Caki2 (cell line): ENCODE data around the gene KLHDC7B. TPM values are rescaled to one million over a fixed set of nuclear protein-coding genes. Genes with fewer than 3 reads are reported as not detected.

Experiments used
- DNase-seq: peaks from one replicate; pipeline ENCODE4 v3.0.0-alpha.2; 2015; ENCODE audit warnings: low read depth
- in situ Hi-C: cut with HindIII; loops from 2 replicates; pipeline ENCODE4 v1.10.0; 2016; ENCODE audit warnings: low sequenced_read_pairs, low pct_unique_long_range_greater_than_20kb, mixed read lengths
- total RNA-seq: library from RNA; depleted of rRNA; stranded (reverse); fragments of >200 nt; shearing (Covaris generic); gene quantifications from 2 replicates; pipeline ENCODE4 v1.2.3, GENCODE V29; 2014; ENCODE audit warnings: low replicate concordance

The KLHDC7B gene
- total RNA-seq, 1 experiment from 2014 or later, result not detected

DNA sequence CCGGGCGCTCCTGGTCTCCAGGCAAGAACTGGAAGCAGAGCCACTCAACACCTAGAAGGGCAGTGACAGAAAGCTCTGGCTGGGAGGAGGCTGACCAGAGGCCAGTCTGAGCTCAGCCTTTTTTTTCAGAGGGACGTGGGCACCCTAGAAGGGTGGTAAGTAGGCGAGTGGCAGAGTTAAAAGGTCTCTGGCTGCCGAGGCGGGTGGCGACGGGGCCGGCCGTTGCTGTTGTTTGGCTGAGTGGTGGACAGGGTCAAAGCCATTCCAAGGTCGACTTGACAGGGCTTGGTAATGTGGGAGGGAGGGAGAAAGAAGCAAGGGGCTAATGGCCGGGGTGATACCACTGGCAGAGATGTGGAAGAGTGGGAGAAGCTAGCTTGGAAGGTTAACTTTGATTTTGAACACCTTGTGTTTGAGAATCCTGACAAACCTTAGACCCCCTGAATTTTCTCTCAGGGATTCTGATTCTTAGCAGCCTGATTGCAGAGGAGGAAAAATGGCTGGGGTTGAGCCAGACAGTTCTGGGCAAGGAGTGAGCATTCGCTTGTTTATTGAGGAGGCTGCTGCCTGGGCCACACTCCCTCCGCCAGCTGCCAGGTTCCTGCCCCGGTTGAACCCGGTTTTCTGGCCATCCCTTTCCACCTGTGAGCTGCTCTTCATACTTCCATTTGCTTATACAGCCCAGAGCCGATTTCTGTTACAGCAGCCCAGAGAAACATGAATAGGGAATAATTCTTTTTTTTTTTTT lies 17.9 kb downstream of the KLHDC7B start:
- DNase-seq, result no peak
- in situ Hi-C loops, result no loop called here

DNA sequence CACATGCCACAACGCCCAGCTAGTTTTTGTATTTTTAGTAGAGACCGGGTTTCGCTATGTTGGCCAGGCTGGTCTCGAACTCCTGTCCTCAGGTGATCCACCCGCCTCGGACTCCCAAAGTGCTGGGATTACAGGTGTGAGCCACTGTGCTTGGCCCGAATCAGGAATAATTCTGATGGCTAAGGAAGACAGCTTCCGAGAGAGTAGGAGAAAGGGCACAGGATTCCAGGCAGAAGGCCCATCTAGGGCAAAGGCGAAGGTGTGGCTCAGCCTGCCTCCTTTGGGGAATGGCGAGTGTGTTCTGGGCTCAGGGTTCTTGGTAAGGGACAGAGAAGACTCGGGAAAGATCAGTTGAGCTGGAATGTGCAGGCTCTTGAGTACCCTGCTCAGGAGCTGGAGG lies 18.6 kb downstream of the KLHDC7B start:
- in situ Hi-C loops, result no loop called here
- no peak for DNase-seq

GRCh38 chr22:50567721-50568252 lies 22.1 kb downstream of the KLHDC7B start:
- in situ Hi-C loops, result no loop called here
- DNase-seq, result no peak

GRCh38 chr22:50568626-50569025 lies 22.9 kb downstream of the KLHDC7B start:
- in situ Hi-C loops, result no loop called here
- no peak for DNase-seq

DNA sequence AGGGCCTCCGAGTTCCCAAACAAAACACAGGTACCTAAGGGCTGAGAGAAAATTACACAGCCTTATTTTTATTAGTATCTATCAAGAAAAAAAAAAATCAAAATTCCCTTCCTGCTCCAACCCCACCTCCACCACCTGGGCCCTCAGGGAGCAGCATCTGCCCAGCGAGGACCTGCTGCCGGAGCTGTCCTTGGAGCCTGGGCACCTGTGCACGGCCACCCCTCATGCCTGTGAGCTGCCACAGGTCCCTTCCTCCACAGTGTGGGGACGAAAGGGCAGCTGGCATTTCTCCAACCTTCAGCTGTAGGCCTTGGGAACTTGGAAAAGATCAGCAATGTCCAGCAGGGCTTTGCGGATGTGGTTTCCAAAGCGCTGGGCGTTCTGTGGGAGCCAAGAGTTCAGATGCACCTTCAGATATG lies 23.4 kb downstream of the KLHDC7B start:
- in situ Hi-C loops, result no loop called here
- DNase-seq, result no peak

DNA sequence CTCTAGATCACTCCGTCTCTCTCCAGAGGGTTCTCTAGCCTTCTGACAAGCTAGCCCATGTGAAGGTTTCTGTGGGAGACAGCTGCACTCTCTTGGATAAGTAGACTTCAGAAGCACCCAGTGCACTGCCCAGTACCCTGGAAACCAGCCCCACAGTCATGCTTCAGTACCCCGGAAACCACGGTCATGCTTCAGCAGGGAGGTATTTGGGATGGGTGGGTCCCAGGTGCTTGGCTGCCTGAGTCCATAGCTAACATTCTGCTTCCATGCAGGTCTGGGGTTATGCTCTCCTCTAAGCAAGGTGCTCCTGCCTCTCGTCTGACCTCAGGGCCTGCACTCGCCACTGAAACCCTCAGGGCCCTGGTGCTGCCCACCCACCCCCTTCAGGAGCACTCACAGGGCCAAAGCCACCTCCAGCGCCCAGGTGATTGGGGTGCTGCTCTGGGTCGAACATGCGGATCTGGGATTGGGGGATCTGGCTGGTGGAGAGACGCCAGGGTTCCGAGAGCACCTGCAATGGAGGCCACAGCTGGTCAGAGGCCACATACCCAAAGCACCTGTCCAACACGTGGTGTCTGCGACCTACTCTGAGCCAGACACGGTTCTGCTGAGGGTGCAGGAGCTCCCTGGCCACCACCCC lies 24.3 kb downstream of the KLHDC7B start:
- peak; percentile 35 for DNase-seq
- in situ Hi-C loops, result no loop called here

- no peak for DNase-seq
- in situ Hi-C loops, result no loop called here
These were observed 25.2 kb downstream of the KLHDC7B start for GRCh38 chr22:50570861-50571260.

DNA sequence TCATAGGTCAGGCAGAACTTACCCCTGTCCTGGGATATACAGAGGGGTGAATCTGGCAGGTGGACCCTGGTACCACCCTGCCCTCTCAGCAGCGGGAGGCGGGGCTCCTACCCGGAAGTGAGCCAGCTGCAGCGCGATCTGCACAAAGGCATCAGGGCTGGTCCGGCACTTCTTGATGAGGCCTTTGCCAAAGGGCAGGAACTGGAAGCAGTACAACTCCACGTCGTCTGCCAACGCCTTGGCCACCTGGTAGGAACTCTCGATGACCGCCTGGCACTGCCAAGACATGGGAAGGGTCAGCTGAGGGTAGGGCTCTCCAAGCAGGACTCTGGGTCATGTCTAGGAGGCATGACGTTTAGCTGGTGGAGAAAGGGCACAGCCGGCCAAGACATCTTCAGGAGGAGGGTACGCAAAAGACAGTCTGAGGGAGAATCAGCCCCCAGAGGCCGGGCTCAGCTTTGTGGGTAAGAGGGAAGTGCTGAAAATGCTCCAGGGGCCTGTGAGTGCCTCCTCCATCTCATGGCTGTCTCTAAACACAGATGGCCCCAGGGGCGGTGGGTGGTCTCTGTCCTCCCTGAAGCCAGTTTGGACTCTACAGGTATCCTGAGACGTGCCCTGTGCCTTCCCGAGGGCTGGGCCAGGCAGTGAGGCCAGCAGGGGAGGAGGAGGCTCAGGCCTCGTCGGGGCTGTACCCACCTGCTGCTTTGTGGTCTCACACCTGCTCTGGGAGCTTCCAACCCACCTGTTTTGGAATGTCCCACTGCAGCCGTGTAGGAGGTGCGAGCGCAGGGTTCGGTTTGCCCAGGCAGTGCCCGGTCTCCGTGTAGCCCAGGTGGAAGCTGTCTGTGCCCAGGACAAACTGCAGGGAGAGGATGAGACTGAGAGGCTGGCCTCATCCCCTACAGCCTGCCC lies 25.8 kb downstream of the KLHDC7B start:
- no peak for DNase-seq
- in situ Hi-C loops, result no loop called here

DNA sequence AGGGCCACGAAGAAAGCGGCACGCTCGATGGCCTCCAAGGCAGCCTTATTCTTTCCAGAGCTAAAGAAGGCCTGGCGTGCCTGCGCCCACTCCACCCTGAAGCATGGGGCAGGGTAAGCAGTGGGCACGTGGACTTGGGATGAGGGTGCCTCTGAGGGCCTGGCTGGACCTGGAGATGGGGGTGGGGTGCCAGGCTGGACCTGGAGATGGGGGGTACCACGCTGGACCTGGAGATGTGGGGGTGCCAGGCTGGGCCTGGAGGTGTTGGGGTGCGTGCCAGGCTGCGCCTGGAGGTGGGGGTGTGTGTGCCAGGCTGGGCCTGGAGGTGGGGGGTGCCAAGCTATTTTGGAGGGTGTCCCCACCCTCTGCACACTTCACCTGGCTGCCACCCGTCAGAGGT lies 27.3 kb downstream of the KLHDC7B start:
- in situ Hi-C loops, result no loop called here
- no peak for DNase-seq

DNA sequence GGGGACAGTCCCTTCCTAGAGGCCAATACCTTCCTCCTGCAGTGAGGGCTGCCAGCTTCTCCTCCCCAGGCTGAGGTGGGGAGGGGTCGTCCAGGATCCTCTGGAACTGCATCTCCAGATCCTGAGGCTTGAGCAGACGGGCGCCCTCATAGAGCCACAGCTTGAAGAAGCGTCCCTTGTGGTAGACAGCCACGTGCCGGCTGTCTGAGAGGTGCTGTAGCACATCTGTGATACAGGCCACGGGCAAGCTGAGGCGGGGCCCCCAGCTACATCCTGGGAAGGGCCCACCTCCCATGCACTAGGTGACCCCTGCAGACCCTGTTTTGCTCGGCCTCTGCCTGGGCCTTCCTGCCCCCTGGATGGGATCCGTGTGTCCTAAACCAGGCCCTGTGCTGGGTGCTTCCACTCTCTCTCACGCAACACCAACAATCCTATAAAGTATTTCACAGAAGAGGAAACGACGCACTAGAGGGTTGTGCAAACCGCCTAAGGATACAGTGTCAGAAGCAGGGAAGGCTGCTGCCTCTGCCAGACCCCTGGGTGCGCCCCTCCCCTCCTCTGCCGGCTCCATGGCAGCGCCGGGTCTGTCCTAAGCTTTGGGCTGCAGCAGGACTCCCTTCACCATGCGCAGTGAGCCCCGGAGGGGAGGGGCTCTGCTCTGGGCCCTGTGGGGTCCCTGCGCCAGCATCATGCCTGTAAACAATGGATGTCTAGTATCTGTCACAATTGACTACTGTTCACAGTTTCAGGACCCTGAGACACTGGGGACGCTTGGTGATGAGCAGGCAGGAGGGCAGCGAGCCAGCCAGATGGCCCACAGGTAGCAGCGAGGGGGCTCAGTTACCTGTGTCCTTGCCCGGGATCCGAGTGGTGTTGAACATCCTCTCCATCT lies 28.0 kb downstream of the KLHDC7B start:
- no peak for DNase-seq
- in situ Hi-C loops, result no loop called here

GRCh38 chr22:50574383-50574755 lies 28.7 kb downstream of the KLHDC7B start:
- no peak for DNase-seq
- in situ Hi-C loops, result no loop called here

DNA sequence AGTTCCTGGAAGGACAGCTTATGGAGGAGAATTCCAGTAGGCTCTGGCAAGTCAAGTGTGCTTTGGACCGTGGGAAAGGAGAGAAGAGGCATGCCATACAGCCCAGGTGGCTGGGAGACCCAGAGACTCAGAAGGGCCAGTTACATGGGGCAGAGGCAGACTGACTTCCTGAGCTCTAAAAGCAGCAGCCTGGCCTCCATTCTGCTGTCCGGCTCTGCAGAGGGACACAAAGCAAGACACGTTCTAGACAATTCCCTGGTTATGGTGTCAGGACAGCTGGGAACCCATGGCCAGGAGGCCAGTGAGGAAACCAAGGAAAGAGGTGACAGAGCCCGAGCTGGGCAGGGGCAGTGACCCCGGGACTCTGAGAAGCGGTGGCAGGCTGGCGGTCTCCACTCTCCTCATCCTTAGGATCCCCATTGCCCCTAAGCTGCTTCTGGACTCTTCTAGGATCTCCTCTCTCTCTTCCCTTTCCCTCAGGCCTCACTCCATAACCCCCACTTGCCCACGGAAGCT lies 29.8 kb downstream of the KLHDC7B start:
- in situ Hi-C loops, result no loop called here
- no peak for DNase-seq

- peak; percentile 56 for DNase-seq
These were observed 30.4 kb downstream of the KLHDC7B start for GRCh38 chr22:50576070-50576469.

DNA sequence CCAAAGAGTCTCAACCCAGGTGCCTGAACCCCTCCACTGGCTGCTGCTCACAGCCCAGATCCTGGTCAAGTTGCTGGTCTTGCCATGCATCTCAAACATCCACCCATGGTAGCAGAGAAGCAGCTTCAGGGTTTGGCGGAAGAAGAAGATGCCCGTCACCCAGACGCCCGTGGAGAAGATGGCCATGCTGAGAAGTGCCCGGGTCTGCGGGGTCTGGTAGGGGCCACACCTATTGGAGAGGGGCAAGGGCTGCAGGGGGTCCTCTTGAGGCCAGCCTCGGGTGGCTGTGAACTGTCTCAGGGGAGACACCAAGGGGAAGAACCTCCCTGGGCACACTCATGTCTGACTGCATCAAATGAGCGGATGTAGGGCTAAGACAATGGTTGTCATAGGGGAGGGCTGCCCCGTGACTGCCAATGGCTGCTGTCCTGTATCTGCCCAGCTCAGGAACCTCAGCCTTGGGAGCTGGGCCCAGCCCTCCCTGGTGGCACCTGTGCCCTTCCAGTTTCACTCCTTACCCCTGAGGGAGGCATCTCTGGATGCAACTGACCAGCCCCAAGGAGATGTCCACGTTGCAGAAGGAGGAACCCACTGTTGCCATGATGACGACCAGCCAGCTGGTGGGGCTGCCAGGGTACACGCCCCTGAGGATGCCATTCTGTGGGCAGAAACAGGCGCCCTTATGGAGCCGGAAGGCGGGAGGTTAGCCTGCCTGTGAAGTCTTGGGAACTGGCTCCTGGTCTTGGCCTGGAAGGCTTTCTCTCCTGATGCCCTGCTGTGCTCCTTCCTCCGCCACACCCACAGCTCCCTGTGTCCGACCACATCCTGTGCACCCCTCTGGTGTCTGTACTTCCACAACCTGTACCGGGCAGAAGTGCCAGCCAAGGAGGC lies 31.4 kb downstream of the KLHDC7B start:
- no peak for DNase-seq
- in situ Hi-C loops, result no loop called here

More at GRCh38 chr22:50576070-50576469, 30.4 kb downstream of the KLHDC7B start:
- in situ Hi-C loops, result no loop called here

- in situ Hi-C loops, result no loop called here
- no peak for DNase-seq
These were observed 31.9 kb downstream of the KLHDC7B start for GRCh38 chr22:50577697-50577986.

GRCh38 chr22:50577987-50578775 lies 32.5 kb downstream of the KLHDC7B start, which contains the start of gene CPT1B:
Gene CPT1B (minus strand): TSS chr22:50578427. CDS start chr22:50577915, 512 bp downstream.
- in situ Hi-C loops, result no loop called here
- DNase-seq, result no peak
